ENCODE data around the gene ATR.
A peak's percentile ranks its signal among the peaks of the same experiment; 100 is the strongest.

Gene ATR

DNA sequence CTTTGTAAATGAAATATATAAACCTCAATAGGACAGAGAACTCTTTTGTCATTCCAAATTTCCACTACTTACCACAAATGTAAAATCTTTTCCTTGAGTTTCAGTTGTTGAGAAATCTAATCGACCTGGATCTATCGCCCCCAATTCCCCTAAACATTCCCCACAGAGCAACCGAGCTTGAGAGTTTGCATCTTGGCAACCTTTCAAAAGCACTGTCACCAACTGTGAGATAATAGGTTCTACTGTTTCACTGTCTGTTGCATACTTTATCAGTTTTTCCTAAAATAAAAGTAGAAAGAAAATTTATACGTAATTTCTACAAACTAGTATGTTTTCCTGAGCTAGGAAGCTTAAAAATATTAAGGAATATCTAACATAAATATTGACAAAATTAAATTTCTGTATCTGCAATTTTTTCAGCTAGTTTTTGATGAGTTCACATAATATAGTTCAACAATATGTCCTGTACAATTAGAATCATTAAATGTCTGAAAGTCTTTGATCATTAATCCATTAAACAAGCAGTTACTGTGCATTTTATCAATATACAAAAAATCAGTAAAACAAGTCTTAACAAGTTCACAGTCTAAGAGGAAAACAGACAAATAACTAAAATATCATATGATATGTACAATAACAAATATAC is 54.5 kb downstream of the ATR start:
- DNase-seq (ENCODE audit: low spot score), result peak; percentile 5

DNA sequence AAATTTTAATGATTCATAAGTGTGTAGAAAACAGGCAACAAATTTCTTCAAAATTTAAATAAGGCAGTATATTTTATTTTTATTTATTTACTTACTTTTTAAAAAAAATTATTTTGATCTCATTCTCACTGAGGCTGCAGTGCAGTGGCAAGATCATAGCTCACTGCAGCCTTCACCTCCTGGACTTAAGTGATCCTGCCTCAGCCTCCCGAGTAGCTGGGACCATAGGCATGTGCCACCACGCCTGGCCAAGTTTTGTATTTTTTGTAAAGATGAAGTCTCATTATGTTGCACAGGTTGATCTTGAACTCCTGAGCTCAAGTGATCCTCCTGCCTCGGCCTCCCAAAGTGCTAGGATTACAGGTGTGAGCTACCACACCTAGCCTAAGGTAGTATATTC is 69.5 kb downstream of the ATR start:
- no peak for DNase-seq (ENCODE audit: low spot score)

DNA sequence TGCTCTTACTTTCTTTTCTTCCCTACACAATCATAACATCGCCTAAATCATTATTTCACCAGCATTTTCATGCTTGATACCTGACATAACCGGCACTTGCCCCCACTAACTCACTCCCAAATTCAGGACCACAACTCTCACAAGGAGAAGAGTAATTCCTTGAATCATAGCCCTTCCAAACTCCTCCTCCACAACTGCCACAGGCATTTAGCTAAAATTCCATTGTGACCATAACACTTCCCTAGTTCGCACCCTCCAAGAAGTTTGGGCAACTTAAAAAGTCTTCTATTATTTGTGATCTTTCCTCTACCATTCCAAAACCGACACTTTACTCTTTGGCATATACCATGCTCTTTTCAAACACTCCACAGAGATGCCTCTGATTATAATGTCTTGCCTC is 71.3 kb downstream of the ATR start:
- DNase-seq (ENCODE audit: low spot score), result no peak

DNA sequence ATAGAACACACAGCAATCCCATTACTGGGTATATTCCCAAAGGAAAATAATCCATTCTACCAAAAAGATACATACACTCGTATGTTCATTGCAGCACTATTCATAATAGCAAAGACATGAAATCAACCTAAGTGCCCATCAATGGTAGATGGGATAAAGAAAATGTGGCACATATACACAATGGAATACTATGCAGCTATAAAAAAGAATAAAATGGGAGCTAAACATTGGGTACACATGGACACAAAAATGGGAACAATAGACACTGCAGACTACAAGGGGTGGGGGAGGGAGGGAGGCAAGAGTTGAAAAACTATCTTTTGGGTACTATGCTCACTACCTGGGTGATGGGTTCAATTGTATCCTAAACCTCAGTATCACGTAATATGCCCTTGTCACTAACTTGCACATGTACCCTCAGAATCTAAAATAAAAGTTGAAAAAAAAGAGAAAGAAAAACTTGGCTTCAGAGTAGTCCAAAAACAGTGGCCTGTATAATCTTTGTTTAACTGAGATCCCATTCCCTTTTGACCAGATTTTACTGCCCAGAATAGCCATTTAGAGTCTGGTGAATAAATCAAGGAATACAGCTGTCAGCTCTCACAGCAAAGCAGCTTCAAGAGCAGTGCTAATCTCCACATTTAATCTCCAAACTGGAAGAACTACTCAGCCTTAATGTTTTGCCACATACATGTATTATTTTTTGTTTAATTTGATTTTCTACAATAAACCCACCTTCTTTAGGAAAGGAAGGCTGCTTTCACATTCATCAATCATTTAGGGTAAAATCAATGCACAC is 76.1 kb downstream of the ATR start:
- no peak for DNase-seq (ENCODE audit: low spot score)

DNA sequence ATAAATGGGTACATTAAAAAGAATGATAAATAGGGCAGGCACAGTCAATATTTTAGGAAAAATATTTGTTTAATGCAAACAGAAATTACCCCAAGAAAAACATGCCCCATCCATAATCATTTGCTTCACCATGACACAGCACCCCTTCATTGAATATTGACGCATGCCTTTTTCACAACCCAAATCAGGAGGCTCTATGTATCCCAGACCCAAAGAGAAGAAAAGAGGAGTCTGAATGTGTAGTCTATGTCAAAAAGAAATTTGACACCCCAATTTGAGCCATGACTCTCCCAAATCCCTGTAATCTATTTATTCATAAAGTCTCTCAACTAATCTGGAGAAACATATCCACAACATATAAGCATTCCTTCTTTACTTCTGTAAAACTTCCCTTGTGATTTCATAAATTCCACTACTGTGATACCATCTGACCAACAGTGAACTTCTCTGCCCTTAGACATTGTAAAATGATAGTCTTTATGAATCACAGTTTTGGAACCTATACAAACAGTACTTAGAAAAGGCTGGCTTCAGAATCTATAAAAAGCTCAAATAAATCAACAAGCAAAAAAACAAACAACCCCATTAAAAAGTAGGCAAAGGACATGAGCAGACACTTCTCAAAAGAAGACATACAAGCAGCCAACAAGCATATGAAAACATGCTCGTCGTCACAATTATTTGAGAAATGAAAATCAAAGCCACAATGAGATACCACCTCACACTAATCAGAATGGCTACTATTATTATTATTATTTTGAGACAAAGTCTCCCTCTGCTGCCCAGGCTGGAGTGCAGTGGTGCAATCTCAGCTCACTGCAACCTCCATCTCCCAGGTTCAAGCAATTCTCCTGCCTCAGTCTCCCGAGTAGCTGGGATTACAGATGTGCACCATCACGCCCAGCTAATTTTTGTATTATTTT is 77.3 kb downstream of the ATR start:
- DNase-seq (ENCODE audit: low spot score), result no peak

- no peak for DNase-seq (ENCODE audit: low spot score)
Measured at GRCh38 chr3:142500211-142500610, 78.3 kb downstream of the ATR start.

DNA sequence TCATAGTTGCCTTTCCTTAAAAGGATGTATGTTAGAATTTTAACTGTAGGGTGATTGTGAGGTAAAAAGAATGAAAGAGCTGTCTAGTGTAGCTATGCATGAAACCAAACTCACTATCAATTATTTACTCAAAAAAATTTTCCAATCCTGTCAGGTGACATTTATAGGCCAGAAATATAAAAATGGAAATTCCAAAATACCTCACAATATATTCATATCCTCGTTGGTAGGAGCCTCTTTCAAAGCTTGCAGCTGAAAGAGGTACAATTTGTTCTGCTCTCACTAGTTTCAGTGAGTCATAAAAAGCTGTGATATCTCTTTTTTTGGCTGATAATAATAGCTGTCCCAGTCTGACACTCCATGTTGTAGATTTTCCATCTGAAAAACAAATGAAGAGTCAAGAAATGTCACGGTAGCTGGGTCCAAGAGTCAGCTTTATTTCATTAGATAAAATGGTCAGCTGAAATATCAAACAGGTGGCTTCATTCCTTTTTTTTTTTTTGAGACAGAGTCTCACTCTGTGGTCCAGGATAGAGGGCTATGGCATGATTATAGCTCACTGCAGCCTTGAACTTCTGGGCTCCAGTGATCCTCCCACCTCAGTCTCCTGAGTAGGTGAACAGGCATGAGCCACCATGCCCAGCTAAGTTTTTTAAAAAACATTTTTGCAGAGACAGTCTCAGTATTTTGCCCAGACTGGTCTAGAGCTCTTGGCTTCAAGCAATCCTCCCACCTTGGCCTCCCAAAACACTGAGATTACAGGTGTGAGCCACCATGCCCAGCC is 79.9 kb downstream of the ATR start:
- peak; percentile 41 for DNase-seq (ENCODE audit: low spot score)

GRCh38 chr3:142497729-142498128 is 80.8 kb downstream of the ATR start:
- DNase-seq (ENCODE audit: low spot score), result no peak

DNA sequence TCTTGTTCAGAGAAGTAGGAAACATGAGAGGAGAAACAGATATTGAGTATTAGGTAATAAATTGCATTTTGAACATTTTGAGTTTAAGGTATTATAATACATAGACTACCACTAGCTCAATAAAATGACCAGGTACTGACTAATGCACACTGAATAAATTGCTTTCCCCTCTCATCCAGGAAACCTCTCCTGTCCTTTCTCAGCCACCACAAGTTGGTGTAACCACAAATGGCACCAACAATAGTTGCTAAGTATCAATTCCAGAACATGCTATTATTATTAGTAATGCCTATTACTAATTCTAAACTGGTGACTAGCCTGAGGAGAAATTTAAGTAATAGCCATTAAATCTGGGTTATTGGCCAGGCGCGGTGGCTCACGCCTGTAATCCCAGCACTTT is 83.4 kb downstream of the ATR start:
- DNase-seq (ENCODE audit: low spot score), result no peak

- no peak for DNase-seq (ENCODE audit: low spot score)
Measured at GRCh38 chr3:142492184-142492583, 86.3 kb downstream of the ATR start.

DNA sequence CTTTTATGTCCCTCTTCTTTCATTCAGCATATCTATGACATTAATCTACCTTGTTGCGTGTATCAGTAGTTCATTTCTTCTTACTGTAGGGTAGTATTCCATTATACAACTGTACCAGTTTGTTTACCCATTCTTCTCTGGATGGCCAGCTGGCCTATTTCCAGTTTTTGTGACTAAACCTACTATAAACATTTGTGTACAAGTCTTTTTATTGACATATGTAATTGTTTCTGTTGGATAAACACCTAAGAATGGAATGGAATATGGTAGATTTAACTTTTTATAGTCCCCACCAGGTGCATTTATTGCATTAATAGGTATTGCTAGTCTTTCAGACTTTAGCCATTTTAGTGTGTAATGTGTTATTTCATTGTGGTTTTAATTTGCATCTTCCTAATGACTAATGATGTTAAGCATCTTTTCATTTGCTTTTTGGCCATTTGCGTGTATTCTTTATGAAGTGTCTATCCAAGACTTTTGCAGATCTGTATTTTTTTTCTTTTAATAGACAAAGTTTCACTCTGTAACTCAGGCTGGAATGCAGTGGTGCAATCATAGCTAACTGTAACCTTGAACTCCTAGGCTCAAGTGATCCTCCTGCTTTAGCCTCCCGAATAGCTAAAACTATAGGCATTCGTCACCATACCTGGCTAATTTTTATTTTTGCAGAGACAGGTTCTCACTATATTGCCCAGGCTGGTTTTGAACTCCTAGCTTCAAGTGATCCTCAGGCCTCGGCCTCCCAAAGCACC is 88.8 kb downstream of the ATR start:
- no peak for DNase-seq (ENCODE audit: low spot score)

- no peak for DNase-seq (ENCODE audit: low spot score)
Measured at GRCh38 chr3:142484912-142485435, 93.6 kb downstream of the ATR start.

DNA sequence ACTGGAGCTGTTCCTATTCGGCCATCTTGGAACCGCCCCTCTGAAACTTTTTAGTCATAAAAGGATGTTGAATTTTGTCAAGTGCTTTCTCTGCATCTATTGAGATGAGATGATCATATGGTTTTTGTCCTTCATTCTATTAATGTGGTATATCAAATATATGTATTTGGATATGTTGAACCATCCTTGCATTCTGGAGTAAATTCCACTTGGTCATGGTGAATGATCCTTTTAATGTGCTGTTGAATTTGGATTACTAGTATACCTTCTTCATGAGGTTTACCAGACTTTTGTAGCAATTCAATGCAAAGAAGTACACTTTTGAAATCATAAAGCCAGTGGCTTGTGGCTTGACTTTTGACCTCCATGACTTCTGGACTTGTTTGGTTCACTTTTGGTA is 97.3 kb downstream of the ATR start:
- DNase-seq (ENCODE audit: low spot score), result no peak

DNA sequence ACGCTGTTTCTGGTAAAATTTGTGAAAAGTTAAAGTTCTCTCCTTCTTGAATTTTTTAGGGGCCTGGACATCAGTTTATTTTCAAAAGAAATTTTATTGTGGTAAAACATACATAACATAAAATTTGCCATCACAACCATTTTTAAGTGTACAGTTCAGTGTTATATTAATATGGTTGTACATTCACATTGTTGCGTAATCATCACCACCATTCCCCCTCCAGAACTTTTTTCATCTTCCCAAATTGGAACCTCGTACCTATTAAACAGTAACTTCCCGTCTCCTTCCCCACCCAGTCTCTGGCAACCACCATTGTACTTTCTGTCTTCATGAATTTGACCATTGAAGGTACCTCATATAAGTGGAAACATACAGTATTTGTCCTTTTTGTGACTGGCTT is 107.7 kb downstream of the ATR start:
- no peak for DNase-seq (ENCODE audit: low spot score)

DNA sequence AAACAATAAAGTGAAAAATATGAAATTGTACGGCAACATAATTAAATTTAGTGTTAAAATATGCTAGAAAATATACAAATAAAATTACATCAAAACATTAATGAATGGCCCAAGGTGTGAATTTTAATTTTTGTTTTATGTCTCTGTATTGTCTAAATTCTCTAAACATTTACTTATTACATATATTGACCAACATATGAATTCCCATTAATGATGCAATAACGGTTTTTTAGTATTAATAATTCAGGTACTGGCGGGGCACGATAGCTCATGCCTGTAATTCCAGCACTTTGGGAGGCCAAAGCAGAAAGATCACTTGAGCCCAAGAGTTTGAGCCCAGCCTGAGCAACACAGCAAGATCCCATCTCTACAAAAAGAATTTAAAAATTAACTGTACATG is 110.1 kb downstream of the ATR start:
- DNase-seq (ENCODE audit: low spot score), result no peak

GRCh38 chr3:142467768-142468167 is 110.8 kb downstream of the ATR start:
- DNase-seq (ENCODE audit: low spot score), result no peak

GRCh38 chr3:142460689-142461088 is 117.8 kb downstream of the ATR start:
- no peak for DNase-seq (ENCODE audit: low spot score)

GRCh38 chr3:142459929-142460328 is 118.6 kb downstream of the ATR start:
- DNase-seq (ENCODE audit: low spot score), result no peak

DNA sequence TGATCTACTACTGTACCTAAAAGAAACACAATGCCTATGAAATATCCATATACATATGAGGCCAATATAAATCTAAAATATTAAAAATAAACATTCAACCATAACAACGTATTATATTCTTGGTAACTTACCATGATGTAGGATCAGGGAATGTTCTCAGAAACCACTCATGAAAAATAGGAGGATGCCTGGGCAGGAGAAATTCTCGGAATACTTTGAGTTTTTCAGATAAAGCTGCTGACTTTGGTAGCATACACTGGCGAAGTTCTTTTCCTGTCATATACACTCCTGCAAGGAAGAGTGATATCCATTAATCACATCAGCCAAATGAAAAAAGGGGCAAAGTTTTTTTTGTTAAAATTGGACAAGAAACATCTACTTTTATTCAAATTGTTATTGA is 119.4 kb downstream of the ATR start:
- DNase-seq (ENCODE audit: low spot score), result no peak

DNA sequence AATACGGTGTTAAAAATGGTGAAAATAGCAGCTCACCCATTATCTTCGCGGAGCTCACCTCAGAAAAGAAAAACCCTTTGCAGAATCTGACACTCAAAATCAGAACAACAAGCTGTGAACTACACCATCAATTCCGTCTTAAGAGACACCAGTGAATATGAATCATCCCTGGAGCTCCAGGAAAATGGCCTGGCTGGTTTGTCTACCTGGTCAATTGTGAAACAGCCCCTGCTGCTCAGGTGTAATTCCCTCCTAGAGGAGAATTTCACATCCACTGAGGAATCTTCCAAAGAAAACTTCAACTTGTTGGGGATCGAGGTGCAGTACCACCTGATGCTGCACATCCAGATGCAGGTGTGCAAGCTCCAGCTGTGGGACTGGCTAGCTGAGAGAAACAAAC is 127.7 kb downstream of the ATR start:
- no peak for DNase-seq (ENCODE audit: low spot score)

DNA sequence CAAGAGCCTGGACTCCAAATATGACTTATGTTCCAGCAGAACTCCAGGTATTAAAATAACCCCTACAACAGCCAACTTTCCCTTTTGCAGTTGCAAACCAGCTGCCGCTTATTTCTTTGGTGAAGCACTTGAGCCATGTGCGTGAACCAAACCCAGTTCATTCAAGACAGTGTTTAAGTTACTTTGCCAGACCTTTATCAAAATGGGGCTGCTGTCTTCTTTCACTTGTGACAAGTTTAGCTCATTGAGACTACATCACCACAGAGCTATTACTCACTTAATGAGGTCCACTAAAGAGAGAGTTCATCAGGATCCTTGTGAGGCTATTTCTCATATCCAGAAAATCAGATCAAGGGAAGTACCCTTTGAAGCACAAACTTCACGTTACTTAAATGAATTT is 128.3 kb downstream of the ATR start:
- DNase-seq (ENCODE audit: low spot score), result no peak
